ENCODE measurements around the gene CEACAM7.
"Not testable (repeated sequence)": the region's sequence is repeated elsewhere in the genome, so short reads cannot be mapped to it uniquely, and the experiment has no call there.

DNA sequence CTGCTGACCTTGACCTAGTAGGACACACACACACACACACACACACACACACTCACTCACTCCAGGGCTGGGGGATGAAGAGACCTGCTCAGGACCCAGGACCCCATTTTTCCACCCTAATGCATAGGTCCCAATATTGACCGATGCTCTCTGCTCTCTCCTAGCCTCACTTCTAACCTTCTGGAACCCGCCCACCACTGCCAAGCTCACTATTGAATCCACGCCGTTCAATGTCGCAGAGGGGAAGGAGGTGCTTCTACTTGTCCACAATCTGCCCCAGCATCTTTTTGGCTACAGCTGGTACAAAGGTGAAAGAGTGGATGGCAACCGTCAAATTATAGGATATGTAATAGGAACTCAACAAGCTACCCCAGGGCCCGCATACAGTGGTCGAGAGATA lies 21.4 kb upstream of the CEACAM7 start:
- not testable (repeated sequence) for TF ChIP-seq POLR2A (IDR thresholded peaks at IDR 0.05)
- TF ChIP-seq, protein P1, sequence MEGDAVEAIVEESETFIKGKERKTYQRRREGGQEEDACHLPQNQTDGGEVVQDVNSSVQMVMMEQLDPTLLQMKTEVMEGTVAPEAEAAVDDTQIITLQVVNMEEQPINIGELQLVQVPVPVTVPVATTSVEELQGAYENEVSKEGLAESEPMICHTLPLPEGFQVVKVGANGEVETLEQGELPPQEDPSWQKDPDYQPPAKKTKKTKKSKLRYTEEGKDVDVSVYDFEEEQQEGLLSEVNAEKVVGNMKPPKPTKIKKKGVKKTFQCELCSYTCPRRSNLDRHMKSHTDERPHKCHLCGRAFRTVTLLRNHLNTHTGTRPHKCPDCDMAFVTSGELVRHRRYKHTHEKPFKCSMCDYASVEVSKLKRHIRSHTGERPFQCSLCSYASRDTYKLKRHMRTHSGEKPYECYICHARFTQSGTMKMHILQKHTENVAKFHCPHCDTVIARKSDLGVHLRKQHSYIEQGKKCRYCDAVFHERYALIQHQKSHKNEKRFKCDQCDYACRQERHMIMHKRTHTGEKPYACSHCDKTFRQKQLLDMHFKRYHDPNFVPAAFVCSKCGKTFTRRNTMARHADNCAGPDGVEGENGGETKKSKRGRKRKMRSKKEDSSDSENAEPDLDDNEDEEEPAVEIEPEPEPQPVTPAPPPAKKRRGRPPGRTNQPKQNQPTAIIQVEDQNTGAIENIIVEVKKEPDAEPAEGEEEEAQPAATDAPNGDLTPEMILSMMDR (IDR thresholded peaks at IDR 0.05), result not testable (repeated sequence)
